NCI-H345 treated with DMSO at 0.1 percent for 48 hours (cell line): ENCODE results near the gene CD86.
"Not testable (repeated sequence)": the region's sequence is repeated elsewhere in the genome, so short reads cannot be mapped to it uniquely, and the experiment has no call there.

ENCODE experiments used
- DNase-seq: peaks from one replicate; lab custom pipeline; 2025; ENCODE audit not compliant: unreplicated experiment; lab: John Stamatoyannopoulos, UW

The CD86 gene

DNA sequence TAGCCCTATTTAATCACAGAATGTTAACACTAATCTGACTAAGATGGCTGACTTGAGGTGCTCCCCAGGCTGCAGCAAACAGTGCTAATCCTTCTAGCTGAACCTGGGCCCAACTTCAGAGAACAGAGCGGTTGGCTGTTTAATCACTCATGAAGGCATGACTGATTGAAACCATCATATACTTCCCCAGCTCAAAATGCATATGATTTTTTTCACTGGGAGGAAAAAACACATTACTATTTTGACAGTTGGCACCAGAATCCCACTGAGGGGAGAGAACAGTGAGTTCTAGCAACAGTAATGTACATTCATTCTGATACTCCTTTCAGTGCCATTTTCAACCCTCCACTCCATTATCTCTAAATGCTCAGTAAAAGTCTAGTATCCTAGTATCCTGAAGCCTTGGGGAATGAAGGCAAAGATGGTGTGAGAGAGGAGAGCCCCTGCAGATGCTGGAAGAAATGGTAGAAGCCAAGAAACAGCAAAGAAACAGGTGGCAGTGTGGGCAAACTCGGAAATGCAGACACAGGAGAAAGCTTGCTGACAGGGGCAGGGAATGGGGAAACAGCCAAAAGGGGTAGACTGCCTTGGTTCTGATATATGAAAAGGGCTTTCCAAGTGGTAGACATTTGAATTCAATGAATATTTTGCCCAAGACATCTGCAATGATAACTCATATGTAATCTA, 93.9 kb downstream of the CD86 start:
- DNase-seq: no peak

- no peak for DNase-seq
Observed at GRCh38 chr3:122151480-122151879, 96.3 kb downstream of the CD86 start.

- DNase-seq: not testable (repeated sequence)
Observed at GRCh38 chr3:122164983-122165382, 109.8 kb downstream of the CD86 start.

DNA sequence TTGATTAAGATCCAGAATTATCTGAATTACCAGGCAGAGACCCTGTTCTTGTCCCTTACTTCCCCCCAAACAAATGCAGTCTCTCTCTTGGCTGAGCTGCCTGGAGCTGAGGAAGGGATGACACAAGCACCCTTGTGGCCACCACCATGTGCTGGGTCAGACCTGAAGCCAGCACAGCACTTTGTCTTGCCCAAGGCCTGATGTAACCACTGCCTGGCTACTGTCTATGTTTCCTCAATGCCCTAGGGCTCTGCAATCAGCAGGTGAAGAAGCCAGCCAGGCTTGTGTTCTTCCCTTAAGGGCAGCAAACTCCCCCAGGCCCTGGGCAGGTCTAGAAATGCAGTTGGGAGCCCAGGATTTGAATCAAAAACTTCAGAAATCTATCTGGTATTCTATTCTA, 112.5 kb downstream of the CD86 start:
- no peak for DNase-seq

DNA sequence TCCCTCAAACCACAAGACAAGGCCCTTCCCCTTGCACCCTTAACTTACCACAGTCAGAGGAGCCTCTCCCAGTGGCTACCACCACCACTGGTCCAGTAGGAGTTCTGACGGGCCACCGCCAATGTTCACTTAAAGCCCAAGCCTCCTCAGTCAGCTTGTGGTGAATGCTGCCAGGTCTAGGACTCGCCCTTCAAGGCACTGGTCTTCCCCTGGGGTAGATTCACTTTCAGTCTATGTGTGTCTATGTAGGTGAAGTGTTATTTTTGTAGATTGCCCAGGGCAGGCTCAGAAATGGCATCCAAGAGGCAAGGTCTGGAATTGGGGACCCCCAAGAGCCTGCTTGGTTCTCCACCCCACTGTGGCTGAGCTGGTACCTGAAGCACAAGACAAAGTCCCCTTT, 112.9 kb downstream of the CD86 start:
- DNase-seq: no peak

GRCh38 chr3:122169911-122170310, 114.7 kb downstream of the CD86 start:
- DNase-seq: no peak
